Nephron progenitor cell (in vitro differentiated cells): ENCODE results near the gene TRIM71.

Experiments
- DNase-seq: peaks from one replicate; pipeline ENCODE4 v3.0.0; 2021
- H3K27ac Mint-ChIP-seq: 2 replicates; pipeline ENCODE4 v1.8.0; 2021; ENCODE audit warnings: mild to moderate bottlenecking, moderate library complexity, mixed read lengths
- H3K27me3 Mint-ChIP-seq: 2 replicates; pipeline ENCODE4 v1.8.0; 2021; ENCODE audit warnings: mild to moderate bottlenecking, low read depth, mixed read lengths; ENCODE audit not compliant: poor library complexity
- H3K36me3 Mint-ChIP-seq: 2 replicates; pipeline ENCODE4 v1.8.0; 2021; ENCODE audit warnings: low read depth, mixed read lengths
- H3K4me1 Mint-ChIP-seq: 2 replicates; pipeline ENCODE4 v1.8.0; 2021; ENCODE audit warnings: mixed read lengths
- H3K4me3 Mint-ChIP-seq: 2 replicates; pipeline ENCODE4 v1.8.0; 2021; ENCODE audit warnings: mild to moderate bottlenecking, moderate library complexity, mixed read lengths
- H3K9me3 Mint-ChIP-seq: 2 replicates; pipeline ENCODE4 v1.8.0; 2021; ENCODE audit warnings: mild to moderate bottlenecking, moderate library complexity, mixed read lengths
- CTCF ChIP-seq: fragments of 200-600 bp; sonication (generic); IDR thresholded peaks from 2 replicates; pipeline ENCODE4 v1.5.0; 2021; ENCODE audit warnings: antibody characterized with exemption

The TRIM71 gene

GRCh38 chr3:32882603-32883025 is 64.8 kb downstream of the TRIM71 start:
- H3K4me3 Mint-ChIP-seq = no peak overlapping the region
- H3K36me3 Mint-ChIP-seq = peaks cover 63% of the 10 kb centered on the region
- no peaks in the 10 kb centered on the region for H3K27me3 Mint-ChIP-seq
- H3K27ac Mint-ChIP-seq = peak overlapping the region; percentile 2
- TF ChIP-seq CTCF = no peak
- DNase-seq = no peak
- peaks cover 4% of the 10 kb centered on the region for H3K9me3 Mint-ChIP-seq
- H3K4me1 Mint-ChIP-seq = peaks cover 66% of the 10 kb centered on the region

GRCh38 chr3:32883817-32884216 is 66.0 kb downstream of the TRIM71 start:
- peaks cover 66% of the 10 kb centered on the region for H3K4me1 Mint-ChIP-seq
- H3K27ac Mint-ChIP-seq = no peak overlapping the region
- TF ChIP-seq CTCF = no peak
- H3K36me3 Mint-ChIP-seq = peaks cover 60% of the 10 kb centered on the region
- DNase-seq = no peak
- no peaks in the 10 kb centered on the region for H3K9me3 Mint-ChIP-seq
- H3K27me3 Mint-ChIP-seq = no peaks in the 10 kb centered on the region
- H3K4me3 Mint-ChIP-seq = no peak overlapping the region

- H3K9me3 Mint-ChIP-seq = no peaks in the 10 kb centered on the region
- DNase-seq = no peak
- TF ChIP-seq CTCF = no peak
- no peaks in the 10 kb centered on the region for H3K27me3 Mint-ChIP-seq
- H3K4me3 Mint-ChIP-seq = no peak overlapping the region
- peaks cover 59% of the 10 kb centered on the region for H3K4me1 Mint-ChIP-seq
- peak overlapping the region; percentile 93 for H3K27ac Mint-ChIP-seq
- H3K36me3 Mint-ChIP-seq = peaks cover 57% of the 10 kb centered on the region
These were observed 66.8 kb downstream of the TRIM71 start for GRCh38 chr3:32884591-32884990.

GRCh38 chr3:32885283-32885901 is 67.6 kb downstream of the TRIM71 start:
- DNase-seq = no peak
- Mint-ChIP-seq H3K9me3 (no peaks in the 10 kb centered on the region), H3K36me3 (peaks cover 61% of the 10 kb centered on the region), H3K27ac (peak overlapping the region; percentile 93), H3K4me3 (no peak overlapping the region), H3K4me1 (peaks cover 54% of the 10 kb centered on the region), H3K27me3 (no peaks in the 10 kb centered on the region)
- no peak for TF ChIP-seq CTCF

GRCh38 chr3:32886296-32886695 is 68.5 kb downstream of the TRIM71 start:
- Mint-ChIP-seq H3K4me3 (no peak overlapping the region), H3K36me3 (peaks cover 63% of the 10 kb centered on the region), H3K9me3 (no peaks in the 10 kb centered on the region), H3K4me1 (peaks cover 48% of the 10 kb centered on the region), H3K27ac (peak overlapping the region; percentile 93), H3K27me3 (no peaks in the 10 kb centered on the region)
- no peak for TF ChIP-seq CTCF
- no peak for DNase-seq

- Mint-ChIP-seq H3K4me1 (peaks cover 47% of the 10 kb centered on the region), H3K9me3 (no peaks in the 10 kb centered on the region), H3K27ac (peak overlapping the region; percentile 93), H3K36me3 (peaks cover 63% of the 10 kb centered on the region), H3K4me3 (peak overlapping the region; percentile 11), H3K27me3 (no peaks in the 10 kb centered on the region)
- TF ChIP-seq CTCF = no peak
- DNase-seq = no peak
These were observed 69.1 kb downstream of the TRIM71 start for GRCh38 chr3:32886911-32887310.
